GM10248 (cell line): ENCODE measurements around the gene GJB5.
A peak's percentile ranks its signal among the peaks of the same experiment; 100 is the strongest.

Experiments used
- CTCF ChIA-PET: fragments of 300-600 bp; sonication (Branson Sonifier 250); formaldehyde crosslinking; extraction: SDS; loops from one replicate; lab custom pipeline; 2021; ENCODE audit warnings: antibody characterized with exemption; lab: Yijun Ruan, JAX
- POLR2A ChIA-PET: fragments of 350-650 bp; sonication (Branson Sonifier 250); formaldehyde crosslinking; extraction: SDS; loops from one replicate; lab custom pipeline; 2020; ENCODE audit warnings: antibody characterized with exemption; lab: Yijun Ruan, JAX
- DNase-seq: peaks from one replicate; pipeline ENCODE4 v3.0.0; 2012; ENCODE audit errors: extremely low spot score
- CTCF ChIP-seq: IDR thresholded peaks from 2 replicates; pipeline ENCODE4 v1.5.1; 2012; ENCODE audit warnings: mild to moderate bottlenecking, low read depth; ENCODE audit errors: extremely low read depth, missing control alignments, control extremely low read depth

Gene GJB5

GRCh38 chr1:34742667-34743270 lies 12.1 kb upstream of the GJB5 start:
- ChIA-PET CTCF (interaction anchor here (0.6 to 4.2 kb wide), 36 partner anchors 8 to 1134 kb away, joined by 3 to 31 read pairs (median 4); partner anchors contain the start of genes GJB4 and GJB5), POLR2A (no interaction called here)
- peak; percentile 90 for DNase-seq
- TF ChIP-seq CTCF, result peak; percentile 97

- no peak for DNase-seq
- no peak for TF ChIP-seq CTCF
- ChIA-PET POLR2A (no interaction called here), CTCF (interaction anchor here (1.0 to 4.2 kb wide), 17 partner anchors 9 to 1111 kb away, joined by 3 to 31 read pairs (median 7); partner anchors contain the start of genes GJB4 and GJB5)
Observed at GRCh38 chr1:34743775-34744174, 11.1 kb upstream of the GJB5 start.

DNA sequence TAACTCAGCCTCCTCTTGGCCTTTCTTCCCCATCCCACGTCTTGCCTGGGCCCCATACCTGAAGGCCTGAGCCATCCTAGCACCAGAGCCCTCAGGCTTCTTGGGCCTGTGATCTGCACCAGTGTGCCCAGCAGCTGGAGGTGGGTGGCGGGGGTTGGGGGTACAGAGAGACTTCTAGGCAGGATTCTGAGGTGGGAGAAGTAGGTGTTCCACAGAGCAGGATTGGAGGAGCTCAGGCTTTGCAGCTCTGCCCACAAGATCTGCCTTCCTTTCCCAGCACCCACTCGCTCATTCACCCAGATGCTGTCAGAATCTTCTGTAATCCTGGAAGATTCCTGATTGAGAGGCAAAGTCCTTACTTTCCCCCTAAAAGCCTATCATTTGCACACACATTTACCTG lies 10.0 kb upstream of the GJB5 start:
- ChIA-PET CTCF (interaction anchor here (1.0 to 4.2 kb wide), 5 partner anchors 10 to 1112 kb away, joined by 3 to 31 read pairs (median 25); no protein-coding TSS in a partner anchor), POLR2A (no interaction called here)
- TF ChIP-seq CTCF, result no peak
- DNase-seq, result no peak

DNA sequence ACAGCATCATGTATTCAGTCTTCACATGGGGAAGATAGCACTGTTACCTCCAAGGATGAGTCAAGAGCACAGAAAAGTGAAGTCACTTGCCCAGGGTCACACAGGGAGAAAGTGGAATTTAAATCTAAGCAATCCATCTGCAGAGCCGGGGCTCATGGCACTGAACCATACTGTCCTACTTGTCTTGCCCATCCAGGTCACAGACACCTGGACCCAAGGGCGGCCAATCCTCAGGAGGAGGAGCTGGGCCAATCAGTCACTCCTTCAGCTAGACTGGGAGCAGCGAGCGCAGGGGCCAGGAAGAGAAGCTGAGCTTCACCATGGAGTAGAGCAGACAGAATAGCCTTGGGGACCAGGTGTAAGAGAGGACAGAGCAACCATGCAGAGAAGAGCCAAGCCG lies 9.2 kb upstream of the GJB5 start:
- no peak for TF ChIP-seq CTCF
- DNase-seq, result no peak
- ChIA-PET CTCF (interaction anchor here (0.8 kb wide), 1 partner anchor 633 kb away, joined by 3 read pairs; no protein-coding TSS in a partner anchor), POLR2A (no interaction called here)

DNA sequence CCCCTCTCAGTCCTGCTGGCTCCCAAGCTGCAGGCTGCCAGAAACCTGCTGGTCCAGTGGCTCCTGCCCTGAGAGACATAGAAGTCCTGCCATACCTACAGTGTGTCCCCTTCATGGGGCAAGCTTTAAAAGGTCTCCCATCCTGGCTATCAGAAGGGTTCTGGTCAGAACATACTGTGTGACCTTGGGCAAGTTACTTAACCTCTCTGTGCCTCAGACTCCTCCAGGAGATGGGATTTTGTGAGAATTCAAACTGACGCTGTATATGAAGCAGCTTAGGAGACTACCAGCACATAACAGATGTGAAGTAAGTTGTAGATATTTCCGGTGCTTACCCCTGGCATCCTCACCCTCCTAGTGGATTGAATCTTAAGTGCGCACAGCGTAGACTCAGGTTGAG lies 8.7 kb upstream of the GJB5 start:
- DNase-seq, result no peak
- POLR2A ChIA-PET, result no interaction called here
- CTCF ChIA-PET, result interaction anchor here (0.8 kb wide), 1 partner anchor 633 kb away, joined by 3 read pairs; no protein-coding TSS in a partner anchor
- TF ChIP-seq CTCF, result no peak

- no peak for TF ChIP-seq CTCF
- CTCF ChIA-PET, result interaction anchor here (0.8 kb wide), 1 partner anchor 634 kb away, joined by 3 read pairs; no protein-coding TSS in a partner anchor
- POLR2A ChIA-PET, result no interaction called here
Observed at GRCh38 chr1:34746785-34747637, 7.8 kb upstream of the GJB5 start.

More at GRCh38 chr1:34746785-34747637, 7.8 kb upstream of the GJB5 start:
- DNase-seq, result no peak
